H1 (cell line): ENCODE results near the gene ARHGEF25. TPM values are rescaled to one million over a fixed set of nuclear protein-coding genes. Genes with fewer than 3 reads are reported as not detected.

Experiments
- CTCF ChIA-PET: fragments of 300-600 bp; sonication (Branson Sonifier 250); formaldehyde crosslinking; loops from one replicate; lab custom pipeline; 2021; ENCODE audit not compliant: partially characterized antibody; lab: Charles Lee
- POLR2A ChIA-PET: fragments of 300-600 bp; sonication (Branson Sonifier 250); formaldehyde crosslinking; loops from one replicate; lab custom pipeline; 2021; ENCODE audit warnings: inconsistent platforms; ENCODE audit not compliant: partially characterized antibody; lab: Charles Lee
- DNase-seq, 2 experiments: peaks; one replicate each; pipeline versions ENCODE4 v3.0.0 to v3.0.0-alpha.2; 2010 to 2022; ENCODE audit warnings: low spot score in 2 of 2, low read depth in 1 of 2, mixed read lengths in 1 of 2
- FAIRE-seq: peaks from 2 replicates; lab custom pipeline; 2011; peaks lifted over from hg19 to GRCh38; lab: Jason Lieb, UNC
- H2AFZ ChIP-seq: 2 replicates; pipeline ENCODE4 v1.8.1; 2012; ENCODE audit warnings: low read length, inconsistent platforms
- H2AK5ac ChIP-seq: 2 replicates; pipeline ENCODE4 v1.6.1; 2013; ENCODE audit warnings: low read depth, low read length
- H2BK120ac ChIP-seq: replicated peaks from 2 replicates; pipeline ENCODE3; 2013; ENCODE audit warnings: low read depth, low read length, inconsistent platforms
- H2BK12ac ChIP-seq: 2 replicates; pipeline ENCODE4 v1.6.1; 2013; ENCODE audit warnings: low read depth, low read length
- H2BK15ac ChIP-seq: 2 replicates; pipeline ENCODE4 v1.6.1; 2013; ENCODE audit warnings: low read length
- H2BK20ac ChIP-seq: 2 replicates; pipeline ENCODE4 v1.6.1; 2013; ENCODE audit warnings: low read length
- H2BK5ac ChIP-seq: 2 replicates; pipeline ENCODE4 v1.6.1; 2013; ENCODE audit warnings: low read depth, low read length
- H3K14ac ChIP-seq: 2 replicates; pipeline ENCODE4 v1.6.1; 2013; ENCODE audit warnings: inconsistent platforms; ENCODE audit not compliant: insufficient read length
- H3K18ac ChIP-seq: 2 replicates; pipeline ENCODE4 v1.6.1; 2013; ENCODE audit warnings: low read length; ENCODE audit errors: extremely low read depth
- H3K23ac ChIP-seq: 2 replicates; pipeline ENCODE4 v1.6.1; 2013; ENCODE audit warnings: inconsistent platforms; ENCODE audit not compliant: insufficient read length
- H3K23me2 ChIP-seq: 2 replicates; pipeline ENCODE4 v1.6.1; 2013; ENCODE audit warnings: low read depth, low read length
- H3K27ac ChIP-seq: 2 replicates; pipeline ENCODE4 v1.6.1; 2011; ENCODE audit warnings: low read depth, low read length, inconsistent platforms
- H3K27me3 ChIP-seq, 4 experiments: replicated peaks in 1 of 4; 1 replicate in 1 of 4; 2 replicates in 3 of 4; pipeline versions ENCODE4 v1.6.1 to v1.8.1; 2011 to 2013; ENCODE audit warnings: low read length in 3 of 4, mild to moderate bottlenecking in 3 of 4, inconsistent platforms in 2 of 4, mixed read lengths in 2 of 4, moderate library complexity in 1 of 4; ENCODE audit not compliant: control insufficient read depth in 3 of 4, insufficient read depth in 3 of 4; ENCODE audit errors: extremely low read depth in 1 of 4
- H3K36me3 ChIP-seq, 4 experiments: 2 replicates each; pipeline versions ENCODE4 v1.6.1 to v1.8.1; 2011 to 2013; ENCODE audit warnings: mild to moderate bottlenecking in 4 of 4, low read length in 3 of 4, moderate library complexity in 2 of 4, control low read depth in 1 of 4, inconsistent platforms in 1 of 4; ENCODE audit not compliant: insufficient read depth in 4 of 4, control insufficient read depth in 2 of 4
- H3K4ac ChIP-seq: replicated peaks from 2 replicates; pipeline ENCODE3; 2013; ENCODE audit warnings: low read length, low read depth, mixed read lengths, inconsistent platforms; ENCODE audit not compliant: insufficient read length
- H3K4me1 ChIP-seq, 4 experiments: replicated peaks in 1 of 4; 1 replicate in 1 of 4; 2 replicates in 3 of 4; pipeline versions ENCODE4 v1.6.1 to v1.8.1; 2011 to 2013; ENCODE audit warnings: low read length in 3 of 4, inconsistent platforms in 2 of 4, mixed read lengths in 1 of 4; ENCODE audit not compliant: insufficient read depth in 4 of 4, control insufficient read depth in 3 of 4
- H3K4me2 ChIP-seq, 2 experiments: 2 replicates each; pipeline versions ENCODE4 v1.6.1 to v1.8.1; 2011 to 2013; ENCODE audit warnings: low read depth in 2 of 2, low read length in 2 of 2, control low read depth in 1 of 2, inconsistent platforms in 1 of 2, mild to moderate bottlenecking in 1 of 2; ENCODE audit not compliant: insufficient read depth in 1 of 2
- H3K4me3 ChIP-seq, 4 experiments: fragments of 200-600, 300-600 bp in 1 of 4; sonication (generic), shearing (Covaris generic), sonication (Bioruptor Twin) in 1 of 4; 2 replicates each; pipeline versions ENCODE4 v1.5.1 to v1.8.1; 2011 to 2016; ENCODE audit warnings: low read length in 4 of 4, low read depth in 3 of 4, control low read depth in 2 of 4, inconsistent platforms in 2 of 4, mild to moderate bottlenecking in 2 of 4, mixed read lengths in 1 of 4, moderate library complexity in 1 of 4; ENCODE audit not compliant: insufficient read depth in 2 of 4; ENCODE audit errors: extremely low read depth in 1 of 4
- H3K56ac ChIP-seq: replicated peaks from 2 replicates; pipeline ENCODE3; 2013; ENCODE audit warnings: low read depth, mild to moderate bottlenecking, mixed read lengths, low read length, inconsistent platforms; ENCODE audit not compliant: insufficient read length
- H3K79me1 ChIP-seq: 2 replicates; pipeline ENCODE4 v1.6.1; 2013; ENCODE audit warnings: low read depth, low read length, control low read depth
- H3K79me2 ChIP-seq, 2 experiments: 2 replicates each; pipeline versions ENCODE4 v1.6.1 to v1.8.1; 2012 to 2013; ENCODE audit warnings: low read length in 2 of 2, mild to moderate bottlenecking in 2 of 2, inconsistent platforms in 1 of 2; ENCODE audit not compliant: insufficient read depth in 2 of 2, control insufficient read depth in 1 of 2
- H3K9ac ChIP-seq, 4 experiments: replicated peaks in 1 of 4; 1 replicate in 1 of 4; 2 replicates in 3 of 4; pipeline versions ENCODE4 v1.6.1 to v1.8.1; 2011 to 2013; ENCODE audit warnings: low read depth in 3 of 4, low read length in 3 of 4, control low read depth in 2 of 4, mild to moderate bottlenecking in 2 of 4, moderate library complexity in 2 of 4, inconsistent platforms in 1 of 4; ENCODE audit errors: extremely low read depth in 1 of 4
- H3K9me3 ChIP-seq, 2 experiments: 2 replicates each; pipeline versions ENCODE4 v1.6.1 to v1.8.1; 2012 to 2013; ENCODE audit warnings: mild to moderate bottlenecking in 2 of 2, moderate library complexity in 2 of 2, control low read depth in 1 of 2, inconsistent platforms in 1 of 2, low read depth in 1 of 2, low read length in 1 of 2, mixed read lengths in 1 of 2; ENCODE audit not compliant: insufficient read depth in 2 of 2
- H4K20me1 ChIP-seq, 2 experiments: replicated peaks in 1 of 2; 2 replicates each; pipeline versions ENCODE3 to v1.8.1; 2011 to 2013; ENCODE audit warnings: inconsistent platforms in 2 of 2, low read length in 2 of 2, mild to moderate bottlenecking in 1 of 2; ENCODE audit not compliant: insufficient read depth in 2 of 2, control insufficient read depth in 1 of 2
- H4K5ac ChIP-seq: 2 replicates; pipeline ENCODE4 v1.6.1; 2013; ENCODE audit warnings: low read length, low read depth, mixed read lengths, inconsistent platforms; ENCODE audit not compliant: insufficient read length
- H4K8ac ChIP-seq: 2 replicates; pipeline ENCODE4 v1.8.0; 2013; ENCODE audit warnings: mild to moderate bottlenecking, moderate library complexity, low read length, inconsistent platforms; ENCODE audit not compliant: insufficient read depth; ENCODE audit errors: extremely low read depth
- H4K91ac ChIP-seq: replicated peaks from 2 replicates; pipeline ENCODE3; 2013; ENCODE audit warnings: low read length, mixed read lengths, inconsistent platforms; ENCODE audit not compliant: insufficient read length
- EP300 ChIP-seq, 2 experiments: IDR thresholded peaks; 1 replicate in 1 of 2; 2 replicates in 1 of 2; pipeline ENCODE4 v1.6.1; 2011 to 2012; ENCODE audit warnings: low read depth in 2 of 2, low read length in 2 of 2, mild to moderate bottlenecking in 2 of 2, borderline replicate concordance in 1 of 2, inconsistent platforms in 1 of 2, moderate library complexity in 1 of 2
- WGBS, 2 experiments: shearing (Covaris generic) in 1 of 2; methylation state at CpG; one replicate each; pipeline versions ENCODE4 v1.1.6 to v1.1.7; 2013 to 2015; ENCODE audit warnings: low lambda C conversion rate in 2 of 2, mixed read lengths in 2 of 2, inconsistent platforms in 1 of 2, low coverage in 1 of 2, missing lambda C conversion rate in 1 of 2; ENCODE audit not compliant: insufficient replicate concordance in 2 of 2, insufficient coverage in 1 of 2, insufficient read length in 1 of 2; ENCODE audit errors: extremely low coverage in 1 of 2, missing lambda C conversion rate in 1 of 2; 5-methylcytosine and 5-hydroxymethylcytosine counted together
- polyA plus RNA-seq, 7 experiments: library from polyadenylated mRNA; depleted of rRNA in 3 of 7; stranded (reverse) in 5 of 7; unstranded in 2 of 7; fragments of >200 nt in 5 of 7; fragments of 200-250 nt in 2 of 7; gene quantifications; 1 replicate in 5 of 7; 2 replicates in 1 of 7; 4 replicates in 1 of 7; pipeline versions ENCODE4 v1.2.1 to v1.2.3, GENCODE V29; 2011 to 2013; ENCODE audit warnings: missing spikeins in 2 of 7, mixed read lengths in 2 of 7
- total RNA-seq: library from RNA; stranded (reverse); fragmentation: NEBNext Ultra II Directional; extraction: Animal tissue kit (Norgen Biotek cat#: 25700); gene quantifications from 2 replicates; pipeline ENCODE4 v1.2.1, GENCODE V29; 2021

The ARHGEF25 gene
- total and polyA plus RNA-seq, 2 of the 8 experiments (the other 6 are each of a cell fraction or from before 2014, with no cell fraction given): 5.9 to 8.8 TPM

DNA sequence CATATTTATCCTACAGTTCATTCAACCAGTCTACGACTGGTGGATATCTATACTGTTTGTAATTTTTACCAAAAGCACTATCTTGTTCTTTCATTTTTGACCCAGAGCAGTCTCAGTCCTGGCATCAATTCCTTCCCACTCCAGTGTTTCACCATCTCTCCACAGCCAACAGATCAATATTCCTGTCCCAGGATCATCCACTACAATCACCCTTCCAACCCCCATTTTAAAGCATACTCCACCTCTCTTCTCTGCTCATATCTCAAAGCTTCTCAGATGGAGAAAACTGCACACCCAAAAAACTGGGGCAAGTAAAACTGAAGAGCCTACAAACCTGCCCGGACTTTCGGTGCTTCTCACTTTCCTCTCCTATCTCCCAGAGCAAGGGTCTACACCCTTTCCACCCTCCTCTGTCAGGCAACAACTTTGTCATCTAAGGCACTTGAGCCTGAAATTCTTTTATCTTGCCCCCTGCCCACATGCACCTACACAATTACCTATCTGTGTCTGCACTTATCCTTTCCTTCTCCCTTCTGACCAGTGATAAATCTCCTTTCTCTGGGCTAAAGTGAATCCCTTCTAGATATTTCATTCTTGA, 24.3 kb upstream of the ARHGEF25 start:
- Histone ChIP-seq H3K4me2 (no peak overlapping the region), H3K4me1 (peaks cover 2 to 5% (median 3%) of the 10 kb centered on the region in 4 experiments; a peak in 6 of 7 replicates), H4K20me1 (peaks cover 3 to 4% of the 10 kb centered on the region in 2 experiments), H2BK5ac (no peak overlapping the region), H3K9me3 (no peaks in the 10 kb centered on the region), H2BK12ac (no peak overlapping the region), H2AFZ (no peak overlapping the region), H3K4me3 (no peak overlapping the region), H3K23me2 (peaks cover 13% of the 10 kb centered on the region; the same call in 1 of the 2 replicates), H3K18ac (no peak overlapping the region), H4K8ac (no peak overlapping the region), H3K23ac (no peak overlapping the region), H2AK5ac (no peak overlapping the region), H3K56ac (no peak overlapping the region), H2BK20ac (no peak overlapping the region), H4K91ac (no peak overlapping the region), H2BK15ac (no peak overlapping the region), H4K5ac (no peak overlapping the region), H3K27me3 (no peaks in the 10 kb centered on the region), H3K27ac (no peak overlapping the region), H3K4ac (no peak overlapping the region), H3K79me2 (peaks cover 3 to 6% of the 10 kb centered on the region in 2 experiments; a peak in 2 of 4 replicates), H2BK120ac (no peak overlapping the region), H3K36me3 (peaks cover 0 to 14% (median under 1%) of the 10 kb centered on the region in 4 experiments; a peak in 5 of 8 replicates), H3K79me1 (no peaks in the 10 kb centered on the region), H3K9ac (no peak overlapping the region), H3K14ac (no peak overlapping the region)
- CTCF ChIA-PET: interaction anchor here (1.1 to 7.8 kb wide), 4 partner anchors 16 to 37 kb away, joined by 3 to 201 read pairs (median 93); partner anchors contain the start of gene ARHGEF25
- FAIRE-seq (no peak), DNase-seq (no peak)
- TF ChIP-seq EP300 (IDR thresholded peaks at IDR 0.05; ENCODE audit: borderline replicate concordance in 1 of 2, low read depth in 2 of 2, low read length in 2 of 2): no peak
- POLR2A ChIA-PET: interaction anchor here (0.6 to 1.0 kb wide), 2 partner anchors 13 to 33 kb away, joined by 3 read pairs; no protein-coding TSS in a partner anchor
- WGBS, 2 experiments: 92% methylated on average over 3 of the region's 3 CpGs; no CpG with 5 or more reads in 1 of the 2 experiments
